ENCODE measurements around the gene EMC6. TPM values are rescaled to one million over a fixed set of nuclear protein-coding genes. Genes with fewer than 3 reads are reported as not detected.

EMC6 gene
- total RNA-seq, 1 experiment from 2014 or later = 72.2 TPM

DNA sequence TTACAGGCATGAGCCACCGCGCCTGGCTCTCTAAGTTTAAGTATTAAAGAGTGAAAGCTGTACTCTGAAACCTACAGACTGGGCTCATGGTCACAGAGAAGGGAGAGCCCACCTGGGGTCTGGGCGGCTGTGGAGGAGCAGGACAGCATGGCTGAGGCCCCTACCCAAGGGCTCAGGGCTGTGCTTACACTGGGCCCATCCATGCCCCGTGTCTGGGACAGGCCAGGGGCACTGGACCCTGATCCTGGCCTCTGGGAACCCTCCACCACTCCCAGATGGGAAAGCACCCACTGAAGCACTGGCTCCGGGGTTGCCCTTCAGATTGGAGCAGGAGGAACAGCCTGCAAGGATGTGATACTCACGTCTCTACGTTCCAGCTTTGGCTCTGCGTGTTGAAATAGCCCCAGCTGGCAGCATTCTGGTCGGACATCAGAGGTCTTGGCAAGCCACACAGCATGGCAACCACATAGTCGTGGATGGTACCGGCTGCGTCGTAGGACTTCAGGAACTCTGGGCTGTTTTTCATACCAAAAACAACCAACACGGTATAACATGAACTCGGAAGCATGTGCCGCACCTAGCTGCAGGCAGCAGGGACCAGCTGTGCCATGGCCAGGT, 45.5 kb upstream of the EMC6 start:
- no peak for DNase-seq
- no peak overlapping the region for H4K91ac ChIP-seq (ENCODE audit: insufficient read length, low read depth, low read length)
- Mint-ChIP-seq H3K9me3 (no peaks in the 10 kb centered on the region), H3K27ac (no peak overlapping the region), H3K4me1 (no peaks in the 10 kb centered on the region), H3K4me3 (no peak overlapping the region), H3K36me3 (ENCODE audit: insufficient read depth in 1 of 3, low read depth in 3 of 3) (peaks cover 37 to 76% (median 74%) of the 10 kb centered on the region in 3 experiments; a peak in 6 of 7 replicates), H3K27me3 (ENCODE audit: low read depth) (no peaks in the 10 kb centered on the region)
- no peaks in the 10 kb centered on the region for H4K20me1 ChIP-seq (ENCODE audit: control insufficient read depth, insufficient read depth, insufficient read length)
- H4K8ac ChIP-seq (replicated peaks; ENCODE audit: insufficient read length, low read depth, low read length) = no peak overlapping the region
- no peak overlapping the region for H2BK5ac ChIP-seq (ENCODE audit: insufficient read length, low read length)
- no peak overlapping the region for H3K56ac ChIP-seq (ENCODE audit: insufficient read length, low read depth, low read length)
- no peaks in the 10 kb centered on the region for H3K23me2 ChIP-seq (ENCODE audit: insufficient read length, low read depth, low read length, poor library complexity, severe bottlenecking)
- H3K9ac ChIP-seq (ENCODE audit: extremely low read depth, insufficient read length, low read length) = no peak overlapping the region
- H3K4me2 ChIP-seq (ENCODE audit: insufficient read depth, insufficient read length, low read length) = no peak overlapping the region
- H3K9me3 ChIP-seq (ENCODE audit: control insufficient read depth, low read depth, low read length) = no peaks in the 10 kb centered on the region
- H2BK15ac ChIP-seq (ENCODE audit: low read depth, low read length) = no peak overlapping the region
- TF ChIP-seq, protein P1, sequence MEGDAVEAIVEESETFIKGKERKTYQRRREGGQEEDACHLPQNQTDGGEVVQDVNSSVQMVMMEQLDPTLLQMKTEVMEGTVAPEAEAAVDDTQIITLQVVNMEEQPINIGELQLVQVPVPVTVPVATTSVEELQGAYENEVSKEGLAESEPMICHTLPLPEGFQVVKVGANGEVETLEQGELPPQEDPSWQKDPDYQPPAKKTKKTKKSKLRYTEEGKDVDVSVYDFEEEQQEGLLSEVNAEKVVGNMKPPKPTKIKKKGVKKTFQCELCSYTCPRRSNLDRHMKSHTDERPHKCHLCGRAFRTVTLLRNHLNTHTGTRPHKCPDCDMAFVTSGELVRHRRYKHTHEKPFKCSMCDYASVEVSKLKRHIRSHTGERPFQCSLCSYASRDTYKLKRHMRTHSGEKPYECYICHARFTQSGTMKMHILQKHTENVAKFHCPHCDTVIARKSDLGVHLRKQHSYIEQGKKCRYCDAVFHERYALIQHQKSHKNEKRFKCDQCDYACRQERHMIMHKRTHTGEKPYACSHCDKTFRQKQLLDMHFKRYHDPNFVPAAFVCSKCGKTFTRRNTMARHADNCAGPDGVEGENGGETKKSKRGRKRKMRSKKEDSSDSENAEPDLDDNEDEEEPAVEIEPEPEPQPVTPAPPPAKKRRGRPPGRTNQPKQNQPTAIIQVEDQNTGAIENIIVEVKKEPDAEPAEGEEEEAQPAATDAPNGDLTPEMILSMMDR (conservative IDR thresholded peaks at IDR 0.05) = no peak
- no peaks in the 10 kb centered on the region for H3K79me1 ChIP-seq (ENCODE audit: insufficient read depth, low read depth, low read length, poor library complexity, severe bottlenecking)
- H2AK5ac ChIP-seq (ENCODE audit: insufficient read length, low read length) = no peak overlapping the region
- H3K4me1 ChIP-seq (ENCODE audit: insufficient read depth, low read length) = no peaks in the 10 kb centered on the region
- H4K5ac ChIP-seq (ENCODE audit: insufficient read length, low read depth, low read length) = no peak overlapping the region
- H2BK12ac ChIP-seq (ENCODE audit: insufficient read length, low read depth, low read length) = no peak overlapping the region
- H3K79me2 ChIP-seq (ENCODE audit: insufficient read depth, low read length) = 0 out of 2 replicates have a peak, but pooled peaks cover 3% of the 10 kb centered on the region
- no peak overlapping the region for H3K18ac ChIP-seq (ENCODE audit: insufficient read length, low read depth, low read length)
- no peak overlapping the region for H3K27ac ChIP-seq (ENCODE audit: insufficient read length, low read depth, low read length)
- H2BK120ac ChIP-seq (ENCODE audit: low read depth, low read length, poor library complexity, severe bottlenecking) = no peak overlapping the region
- H3K27me3 ChIP-seq (ENCODE audit: insufficient read depth, low read length) = no peaks in the 10 kb centered on the region
- no peak overlapping the region for H3K14ac ChIP-seq (ENCODE audit: insufficient read depth, low read length)
- no peak overlapping the region for H2AFZ ChIP-seq (ENCODE audit: low read length)
- H2BK20ac ChIP-seq (ENCODE audit: low read depth, low read length, poor library complexity, severe bottlenecking) = no peak overlapping the region
- no peak overlapping the region for H3K4ac ChIP-seq (ENCODE audit: low read depth, low read length)
- H3T11ph ChIP-seq (ENCODE audit: low read length) = no peak overlapping the region
- no CpG with 5 or more reads among the region's 16 CpGs for WGBS (ENCODE audit: extremely low coverage, insufficient read length, low lambda C conversion rate)
- no peak overlapping the region for H3K23ac ChIP-seq (ENCODE audit: insufficient read length, low read depth, low read length)
